NCI-H1436 (cell line): ENCODE results near the gene AGXT2.
A peak's percentile ranks its signal among the peaks of the same experiment; 100 is the strongest.
"Not testable (repeated sequence)": the region's sequence is repeated elsewhere in the genome, so short reads cannot be mapped to it uniquely, and the experiment has no call there.

ENCODE experiments used
- DNase-seq: peaks from one replicate; lab custom pipeline; 2025; lab: John Stamatoyannopoulos, UW

Gene AGXT2

GRCh38 chr5:35012796-35013195 lies 35.0 kb downstream of the AGXT2 start:
- no peak for DNase-seq

- no peak for DNase-seq
These were observed 35.4 kb downstream of the AGXT2 start for GRCh38 chr5:35012365-35012764.

- DNase-seq = no peak
These were observed 37.1 kb downstream of the AGXT2 start for GRCh38 chr5:35010676-35011075.

- no peak for DNase-seq
These were observed 38.1 kb downstream of the AGXT2 start for GRCh38 chr5:35009657-35010056.

- no peak for DNase-seq
These were observed 38.7 kb downstream of the AGXT2 start for GRCh38 chr5:35009019-35009418.

- DNase-seq = no peak
These were observed 43.0 kb downstream of the AGXT2 start for GRCh38 chr5:35004771-35005170.

- no peak for DNase-seq
These were observed 43.5 kb downstream of the AGXT2 start for GRCh38 chr5:35004200-35004599.

- DNase-seq = peak; percentile 43
These were observed 44.5 kb downstream of the AGXT2 start for GRCh38 chr5:35003018-35003957.

- no peak for DNase-seq
These were observed 45.3 kb downstream of the AGXT2 start for GRCh38 chr5:35002459-35002858.

GRCh38 chr5:35001842-35002241 lies 45.9 kb downstream of the AGXT2 start:
- no peak for DNase-seq

- DNase-seq = no peak
These were observed 49.5 kb downstream of the AGXT2 start for GRCh38 chr5:34998058-34998789.

GRCh38 chr5:34996261-34996660 lies 51.5 kb downstream of the AGXT2 start:
- DNase-seq = no peak

GRCh38 chr5:34993951-34994350 lies 53.8 kb downstream of the AGXT2 start:
- DNase-seq = no peak

GRCh38 chr5:34991486-34992238 lies 56.1 kb downstream of the AGXT2 start:
- DNase-seq = no peak

GRCh38 chr5:34986965-34987364 lies 60.8 kb downstream of the AGXT2 start:
- DNase-seq = no peak

- no peak for DNase-seq
These were observed 64.9 kb downstream of the AGXT2 start for GRCh38 chr5:34982823-34983222.

GRCh38 chr5:34978681-34979080 lies 69.1 kb downstream of the AGXT2 start:
- no peak for DNase-seq

- no peak for DNase-seq
These were observed 69.7 kb downstream of the AGXT2 start for GRCh38 chr5:34977934-34978613.

GRCh38 chr5:34976347-34976746 lies 71.4 kb downstream of the AGXT2 start:
- no peak for DNase-seq

- not testable (repeated sequence) for DNase-seq
These were observed 76.1 kb downstream of the AGXT2 start for GRCh38 chr5:34971655-34972054.

GRCh38 chr5:34970552-34970951 lies 77.2 kb downstream of the AGXT2 start:
- no peak for DNase-seq

GRCh38 chr5:34968258-34968657 lies 79.5 kb downstream of the AGXT2 start:
- DNase-seq = no peak
